Breast epithelium (tissue), 4 donors: Measurements from ENCODE around the gene STRBP. TPM values are rescaled to one million over a fixed set of nuclear protein-coding genes. Genes with fewer than 3 reads are reported as not detected.

Source experiments
- DNase-seq, 2 donors: peaks; one replicate each; pipeline ENCODE4 v3.0.0-alpha.2; 2019; ENCODE audit warnings: low spot score in 2 of 2
- H3K27ac ChIP-seq, 2 donors: fragments of 200-600 bp; sonication (generic) in 1 of 2; one replicate each; pipeline ENCODE4 v1.5.1; 2016 to 2019; ENCODE audit warnings: mild to moderate bottlenecking in 1 of 2
- H3K27me3 ChIP-seq, 2 donors: fragments of 200-600 bp; sonication (generic) in 1 of 2; one replicate each; pipeline versions ENCODE4 v1.5.1 to v1.6.0; 2017 to 2019; ENCODE audit warnings: control low read depth in 1 of 2, mild to moderate bottlenecking in 1 of 2
- H3K36me3 ChIP-seq: fragments of 200-600 bp; one replicate; pipeline ENCODE4 v1.5.1; 2019
- H3K4me1 ChIP-seq, 2 donors: fragments of 200-600 bp; sonication (generic); one replicate each; pipeline ENCODE4 v1.5.1; 2016 to 2019; ENCODE audit warnings: control low read depth in 1 of 2
- H3K4me3 ChIP-seq, 3 donors: fragments of 200-600 bp; sonication (generic); 1 replicate in 2 of 3; 2 replicates in 1 of 3; pipeline ENCODE4 v1.5.1; 2016 to 2019; ENCODE audit warnings: mild to moderate bottlenecking in 3 of 3, moderate library complexity in 2 of 3
- H3K9me3 ChIP-seq, 2 donors: fragments of 200-600 bp; sonication (generic) in 1 of 2; one replicate each; pipeline ENCODE4 v1.5.1; 2016 to 2019; ENCODE audit warnings: control low read depth in 1 of 2
- POLR2A ChIP-seq: fragments of 450-650 bp; IDR thresholded peaks from one replicate; pipeline ENCODE4 v1.6.1; 2016; ENCODE audit warnings: antibody characterized with exemption, mild to moderate bottlenecking, moderate library complexity
- POLR2AphosphoS5 ChIP-seq, 3 donors: sonication (generic); formaldehyde crosslinking; IDR thresholded peaks; one replicate each; pipeline ENCODE4 v1.6.1; 2017; ENCODE audit warnings: antibody characterized with exemption in 3 of 3
- intact Hi-C: fragments of 100-400 bp; cut with DNase I; formaldehyde crosslinking; loops from one replicate; pipeline ENCODE4 v1.15.1; 2023; ENCODE audit warnings: low total_unique reads
- total RNA-seq, 3 donors: library from RNA; depleted of rRNA; stranded (reverse); fragments of >200 nt; gene quantifications; one replicate each; pipeline ENCODE4 v1.1.0, GENCODE V29; 2016
- TF ChIP-seq, protein P1 (sequence below), 3 donors: fragments of 450-650 bp; IDR thresholded peaks; one replicate each; pipeline ENCODE4 v1.5.1; 2016 to 2017; ENCODE audit warnings: antibody characterized with exemption in 3 of 3, mild to moderate bottlenecking in 3 of 3, moderate library complexity in 3 of 3

Gene STRBP
- total RNA-seq, 3 donors from 2014 or later: 8.0 to 37.0 (median 22.6) TPM

GRCh38 chr9:123218831-123219230 is 49.6 kb downstream of the STRBP start:
- TF ChIP-seq POLR2AphosphoS5 (IDR thresholded peaks at IDR 0.05) (no peak), POLR2A (no peak)
- TF ChIP-seq, protein P1, sequence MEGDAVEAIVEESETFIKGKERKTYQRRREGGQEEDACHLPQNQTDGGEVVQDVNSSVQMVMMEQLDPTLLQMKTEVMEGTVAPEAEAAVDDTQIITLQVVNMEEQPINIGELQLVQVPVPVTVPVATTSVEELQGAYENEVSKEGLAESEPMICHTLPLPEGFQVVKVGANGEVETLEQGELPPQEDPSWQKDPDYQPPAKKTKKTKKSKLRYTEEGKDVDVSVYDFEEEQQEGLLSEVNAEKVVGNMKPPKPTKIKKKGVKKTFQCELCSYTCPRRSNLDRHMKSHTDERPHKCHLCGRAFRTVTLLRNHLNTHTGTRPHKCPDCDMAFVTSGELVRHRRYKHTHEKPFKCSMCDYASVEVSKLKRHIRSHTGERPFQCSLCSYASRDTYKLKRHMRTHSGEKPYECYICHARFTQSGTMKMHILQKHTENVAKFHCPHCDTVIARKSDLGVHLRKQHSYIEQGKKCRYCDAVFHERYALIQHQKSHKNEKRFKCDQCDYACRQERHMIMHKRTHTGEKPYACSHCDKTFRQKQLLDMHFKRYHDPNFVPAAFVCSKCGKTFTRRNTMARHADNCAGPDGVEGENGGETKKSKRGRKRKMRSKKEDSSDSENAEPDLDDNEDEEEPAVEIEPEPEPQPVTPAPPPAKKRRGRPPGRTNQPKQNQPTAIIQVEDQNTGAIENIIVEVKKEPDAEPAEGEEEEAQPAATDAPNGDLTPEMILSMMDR (IDR thresholded peaks at IDR 0.05): no peak
- intact Hi-C loops: no loop called here
- DNase-seq: no peak
- Histone ChIP-seq H3K27ac (no peak overlapping the region), H3K27me3 (no peaks in the 10 kb centered on the region), H3K36me3 (no peaks in the 10 kb centered on the region), H3K9me3 (no peaks in the 10 kb centered on the region), H3K4me1 (no peaks in the 10 kb centered on the region), H3K4me3 (no peak overlapping the region)

- no peaks in the 10 kb centered on the region for H3K4me1 ChIP-seq
- no peaks in the 10 kb centered on the region for H3K27me3 ChIP-seq
- no peaks in the 10 kb centered on the region for H3K9me3 ChIP-seq
- no peak overlapping the region for H3K4me3 ChIP-seq
- no peak overlapping the region for H3K27ac ChIP-seq
- no peaks in the 10 kb centered on the region for H3K36me3 ChIP-seq
- intact Hi-C loops: no loop called here
- no peak for DNase-seq
- TF ChIP-seq POLR2A (no peak), POLR2AphosphoS5 (IDR thresholded peaks at IDR 0.05) (no peak)
Measured at GRCh38 chr9:123217128-123217654, 51.2 kb downstream of the STRBP start.

GRCh38 chr9:123216251-123216797 is 52.1 kb downstream of the STRBP start:
- intact Hi-C loops: no loop called here
- no peaks in the 10 kb centered on the region for H3K4me1 ChIP-seq
- TF ChIP-seq POLR2A: no peak
- no peak for TF ChIP-seq POLR2AphosphoS5 (IDR thresholded peaks at IDR 0.05)
- TF ChIP-seq, protein P1 (IDR thresholded peaks at IDR 0.05): no peak

GRCh38 chr9:123211081-123211480 is 57.3 kb downstream of the STRBP start:
- Histone ChIP-seq H3K36me3 (no peaks in the 10 kb centered on the region), H3K27me3 (no peaks in the 10 kb centered on the region), H3K4me1 (no peaks in the 10 kb centered on the region), H3K4me3 (no peak overlapping the region), H3K9me3 (no peaks in the 10 kb centered on the region), H3K27ac (no peak overlapping the region)
- intact Hi-C loops: no loop called here
- DNase-seq: no peak
- TF ChIP-seq POLR2A: no peak
- no peak for TF ChIP-seq POLR2AphosphoS5 (IDR thresholded peaks at IDR 0.05)
- TF ChIP-seq, protein P1 (IDR thresholded peaks at IDR 0.05): no peak

More at GRCh38 chr9:123216251-123216797, 52.1 kb downstream of the STRBP start:
- no peak overlapping the region for H3K4me3 ChIP-seq
- H3K27me3 ChIP-seq: no peaks in the 10 kb centered on the region
- no peaks in the 10 kb centered on the region for H3K9me3 ChIP-seq
- no peaks in the 10 kb centered on the region for H3K36me3 ChIP-seq
- no peak overlapping the region for H3K27ac ChIP-seq
- DNase-seq: no peak

DNA sequence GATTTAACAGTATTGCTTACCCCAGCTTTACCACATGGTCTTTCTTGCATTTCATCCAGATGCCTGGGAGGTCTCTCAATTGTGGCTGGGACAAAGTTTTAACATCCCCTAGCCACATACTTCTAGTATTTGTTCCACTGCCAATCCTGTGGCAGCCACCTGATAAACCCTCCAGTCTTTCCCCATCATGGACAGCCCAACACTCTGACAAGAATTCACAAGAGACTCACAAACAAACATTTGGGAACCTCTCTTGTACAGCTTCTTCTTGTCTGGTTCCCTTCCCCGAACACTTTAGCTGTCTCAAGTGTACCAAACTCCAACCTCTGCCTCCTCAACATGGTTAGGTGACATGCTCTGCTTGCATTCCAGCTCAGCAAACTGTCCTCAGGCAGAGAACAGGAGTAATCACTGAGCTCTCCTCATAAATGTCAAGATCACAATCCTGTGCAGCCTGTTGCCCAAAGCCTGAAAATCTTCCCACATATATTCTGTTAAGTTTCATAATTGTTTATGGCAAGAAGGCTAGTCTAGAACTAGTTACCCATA is 59.7 kb downstream of the STRBP start:
- TF ChIP-seq POLR2A (no peak), POLR2AphosphoS5 (IDR thresholded peaks at IDR 0.05) (no peak)
- TF ChIP-seq, protein P1 (IDR thresholded peaks at IDR 0.05): no peak
- no peaks in the 10 kb centered on the region for H3K4me1 ChIP-seq
- no peaks in the 10 kb centered on the region for H3K27me3 ChIP-seq
- no peak overlapping the region for H3K27ac ChIP-seq
- H3K36me3 ChIP-seq: no peaks in the 10 kb centered on the region
- H3K4me3 ChIP-seq: no peak overlapping the region
- intact Hi-C loops: no loop called here
- no peak for DNase-seq
- no peaks in the 10 kb centered on the region for H3K9me3 ChIP-seq
